Measurements from ENCODE around the gene CPA1.
"Not testable (repeated sequence)": the region's sequence is repeated elsewhere in the genome, so short reads cannot be mapped to it uniquely, and the experiment has no call there.

Gene CPA1

DNA sequence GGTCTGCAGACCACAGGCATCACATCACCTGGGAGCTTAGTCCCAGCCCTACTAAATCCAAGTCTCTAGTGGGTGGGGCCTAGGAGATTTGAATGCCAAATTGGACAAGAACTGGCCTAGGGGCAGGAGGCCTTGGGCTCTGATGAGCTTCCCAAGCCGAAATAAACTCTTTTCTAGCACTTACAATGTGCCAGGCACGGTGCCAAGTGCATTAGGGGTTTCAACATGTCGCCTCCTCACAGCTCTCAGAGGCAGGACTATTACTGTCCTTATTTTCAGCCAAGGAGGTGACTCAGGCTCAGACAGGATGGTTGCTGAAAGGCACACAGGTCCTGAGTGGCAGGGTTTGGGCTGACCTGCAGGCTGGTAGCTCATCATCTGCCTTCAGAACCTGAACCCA lies 9.2 kb upstream of the CPA1 start:
- WGBS, 2 donors (ENCODE audit: extremely low coverage in 2 of 2, insufficient read length in 2 of 2, insufficient replicate concordance in 1 of 2), result no CpG with 5 or more reads among the region's 3 CpGs

GRCh38 chr7:130372402-130373165 lies 7.7 kb upstream of the CPA1 start:
- Histone ChIP-seq H3K27ac (replicated peaks; ENCODE audit: low read length) (no peak overlapping the region), H3K4me3 (ENCODE audit: low read length in 2 of 2) (no peak overlapping the region)

More for the DNA sequence above, 9.2 kb upstream of the CPA1 start:
- H3K79me1 ChIP-seq (ENCODE audit: low read depth, low read length), result no peaks in the 10 kb centered on the region
- H3K9ac ChIP-seq (ENCODE audit: low read depth, low read length, poor library complexity), result no peak overlapping the region
- DNase-seq (ENCODE audit: low spot score), result no peak
- H3K23ac ChIP-seq (ENCODE audit: low read depth, low read length, poor library complexity), result no peak overlapping the region
- H2BK15ac ChIP-seq (ENCODE audit: low read length), result no peak overlapping the region
- H2BK12ac ChIP-seq (ENCODE audit: low read length), result peak overlapping the region; percentile 78
- H3K27me3 ChIP-seq (ENCODE audit: control insufficient read depth in 3 of 3, insufficient read depth in 3 of 3, low read depth in 1 of 3, low read length in 3 of 3), result no peaks in the 10 kb centered on the region
- peak overlapping the region; percentile 44 for H3K18ac ChIP-seq (ENCODE audit: low read length)
- no peak overlapping the region for H4K91ac ChIP-seq (ENCODE audit: low read depth, low read length, poor library complexity)
- no peak overlapping the region for H3K27ac ChIP-seq (replicated peaks; ENCODE audit: low read length)
- H3K14ac ChIP-seq (ENCODE audit: low read length), result no peak overlapping the region
- H3K9me3 ChIP-seq (replicated peaks in 1 of 2; ENCODE audit: control insufficient read depth in 2 of 2, insufficient read depth in 1 of 2, low read depth in 1 of 2, low read length in 2 of 2), result peaks cover 4 to 13% of the 10 kb centered on the region in 2 donors
- no peak overlapping the region for H4K8ac ChIP-seq (ENCODE audit: low read depth, low read length)
- peak overlapping the region in 1 of 2 donors; percentile 25 for H3K4me3 ChIP-seq (ENCODE audit: low read length in 2 of 2)
- H2BK5ac ChIP-seq (ENCODE audit: low read length), result no peak overlapping the region
- H3K36me3 ChIP-seq (replicated peaks in 1 of 2; ENCODE audit: control insufficient read depth in 2 of 2, insufficient read depth in 2 of 2, low read length in 2 of 2), result no peaks in the 10 kb centered on the region
- peaks cover 11 to 16% of the 10 kb centered on the region in 2 donors for H3K4me1 ChIP-seq (ENCODE audit: control insufficient read depth in 2 of 2, insufficient read depth in 1 of 2, low read depth in 1 of 2, low read length in 2 of 2)
- H3K4ac ChIP-seq (ENCODE audit: low read length), result no peak overlapping the region
- H2AK5ac ChIP-seq (ENCODE audit: low read depth, low read length), result peak overlapping the region; percentile 79
- no peak overlapping the region for H2BK120ac ChIP-seq (ENCODE audit: low read depth, low read length)
- no peak overlapping the region for H2AFZ ChIP-seq (ENCODE audit: low read length)
- no peak overlapping the region for H3K4me2 ChIP-seq (ENCODE audit: insufficient read depth, low read length, poor library complexity, severe bottlenecking)

GRCh38 chr7:130374507-130374906 lies 5.8 kb upstream of the CPA1 start:
- H3K79me1 ChIP-seq (ENCODE audit: low read depth, low read length), result no peaks in the 10 kb centered on the region
- peak overlapping the region; percentile 87 for H2AFZ ChIP-seq (ENCODE audit: low read length)
- no peak overlapping the region for H2BK15ac ChIP-seq (ENCODE audit: low read length)
- peak overlapping the region; percentile 35 for H2BK120ac ChIP-seq (ENCODE audit: low read depth, low read length)
- DNase-seq (ENCODE audit: low spot score), result no peak
- H4K91ac ChIP-seq (ENCODE audit: low read depth, low read length, poor library complexity), result no peak overlapping the region
- H3K27ac ChIP-seq (replicated peaks; ENCODE audit: low read length), result no peak overlapping the region
- H2AK5ac ChIP-seq (ENCODE audit: low read depth, low read length), result peak overlapping the region; percentile 2
- no peak overlapping the region for H3K14ac ChIP-seq (ENCODE audit: low read length)
- H3K4ac ChIP-seq (ENCODE audit: low read length), result no peak overlapping the region
- no peak overlapping the region for H3K4me3 ChIP-seq (ENCODE audit: low read length in 2 of 2)
- no peaks in the 10 kb centered on the region for H3K36me3 ChIP-seq (replicated peaks in 1 of 2; ENCODE audit: control insufficient read depth in 2 of 2, insufficient read depth in 2 of 2, low read length in 2 of 2)
- no peak overlapping the region for H2BK5ac ChIP-seq (ENCODE audit: low read length)
- peaks cover 7 to 17% of the 10 kb centered on the region in 2 donors for H3K9me3 ChIP-seq (replicated peaks in 1 of 2; ENCODE audit: control insufficient read depth in 2 of 2, insufficient read depth in 1 of 2, low read depth in 1 of 2, low read length in 2 of 2)
- no peak overlapping the region for H3K23ac ChIP-seq (ENCODE audit: low read depth, low read length, poor library complexity)
- WGBS, 2 donors (ENCODE audit: extremely low coverage in 2 of 2, insufficient read length in 2 of 2, insufficient replicate concordance in 1 of 2), result no CpG with 5 or more reads among the region's 6 CpGs
- peak overlapping the region; percentile 25 for H2BK12ac ChIP-seq (ENCODE audit: low read length)
- H3K18ac ChIP-seq (ENCODE audit: low read length), result peak overlapping the region; percentile 44
- no peak overlapping the region for H3K9ac ChIP-seq (ENCODE audit: low read depth, low read length, poor library complexity)
- H3K27me3 ChIP-seq (ENCODE audit: control insufficient read depth in 3 of 3, insufficient read depth in 3 of 3, low read depth in 1 of 3, low read length in 3 of 3), result no peaks in the 10 kb centered on the region
- H3K4me1 ChIP-seq (ENCODE audit: control insufficient read depth in 2 of 2, insufficient read depth in 1 of 2, low read depth in 1 of 2, low read length in 2 of 2), result peaks cover 7 to 12% of the 10 kb centered on the region in 2 donors
- H4K8ac ChIP-seq (ENCODE audit: low read depth, low read length), result no peak overlapping the region
- no peak overlapping the region for H3K4me2 ChIP-seq (ENCODE audit: insufficient read depth, low read length, poor library complexity, severe bottlenecking)

More at GRCh38 chr7:130372402-130373165, 7.7 kb upstream of the CPA1 start:
- Histone ChIP-seq H2BK15ac (ENCODE audit: low read length) (peak overlapping the region; percentile 22), H3K79me1 (ENCODE audit: low read depth, low read length) (no peaks in the 10 kb centered on the region), H2AK5ac (ENCODE audit: low read depth, low read length) (peak overlapping the region; percentile 56), H3K9me3 (replicated peaks in 1 of 2; ENCODE audit: control insufficient read depth in 2 of 2, insufficient read depth in 1 of 2, low read depth in 1 of 2, low read length in 2 of 2) (peaks cover 7 to 16% of the 10 kb centered on the region in 2 donors), H3K9ac (ENCODE audit: low read depth, low read length, poor library complexity) (no peak overlapping the region), H3K23ac (ENCODE audit: low read depth, low read length, poor library complexity) (no peak overlapping the region), H3K4me2 (ENCODE audit: insufficient read depth, low read length, poor library complexity, severe bottlenecking) (no peak overlapping the region), H2BK120ac (ENCODE audit: low read depth, low read length) (no peak overlapping the region), H2BK5ac (ENCODE audit: low read length) (peak overlapping the region; percentile 54), H3K18ac (ENCODE audit: low read length) (peak overlapping the region; percentile 76), H3K4ac (ENCODE audit: low read length) (no peak overlapping the region), H3K4me1 (ENCODE audit: control insufficient read depth in 2 of 2, insufficient read depth in 1 of 2, low read depth in 1 of 2, low read length in 2 of 2) (peaks cover 7 to 16% of the 10 kb centered on the region in 2 donors), H4K8ac (ENCODE audit: low read depth, low read length) (no peak overlapping the region), H3K27me3 (ENCODE audit: control insufficient read depth in 3 of 3, insufficient read depth in 3 of 3, low read depth in 1 of 3, low read length in 3 of 3) (no peaks in the 10 kb centered on the region), H3K14ac (ENCODE audit: low read length) (no peak overlapping the region), H2AFZ (ENCODE audit: low read length) (peak overlapping the region; percentile 87), H3K36me3 (replicated peaks in 1 of 2; ENCODE audit: control insufficient read depth in 2 of 2, insufficient read depth in 2 of 2, low read length in 2 of 2) (no peaks in the 10 kb centered on the region), H2BK12ac (ENCODE audit: low read length) (peak overlapping the region; percentile 79), H4K91ac (ENCODE audit: low read depth, low read length, poor library complexity) (peak overlapping the region; percentile 35)
- no peak for DNase-seq (ENCODE audit: low spot score)
- WGBS, 2 donors (ENCODE audit: extremely low coverage in 2 of 2, insufficient read length in 2 of 2, insufficient replicate concordance in 1 of 2), result no CpG with 5 or more reads among the region's 11 CpGs

GRCh38 chr7:130376461-130376860 lies 3.8 kb upstream of the CPA1 start:
- not testable (repeated sequence) for H3K4ac ChIP-seq (ENCODE audit: low read length); H2AK5ac ChIP-seq (ENCODE audit: low read depth, low read length); H3K27ac ChIP-seq (replicated peaks; ENCODE audit: low read length); H3K36me3 ChIP-seq (replicated peaks in 1 of 2; ENCODE audit: control insufficient read depth in 2 of 2, insufficient read depth in 2 of 2, low read length in 2 of 2); H4K8ac ChIP-seq (ENCODE audit: low read depth, low read length); H2AFZ ChIP-seq (ENCODE audit: low read length); H4K91ac ChIP-seq (ENCODE audit: low read depth, low read length, poor library complexity); H2BK120ac ChIP-seq (ENCODE audit: low read depth, low read length); H3K14ac ChIP-seq (ENCODE audit: low read length); H2BK15ac ChIP-seq (ENCODE audit: low read length); H3K18ac ChIP-seq (ENCODE audit: low read length); H2BK12ac ChIP-seq (ENCODE audit: low read length); H3K4me2 ChIP-seq (ENCODE audit: insufficient read depth, low read length, poor library complexity, severe bottlenecking); H3K79me1 ChIP-seq (ENCODE audit: low read depth, low read length); H3K27me3 ChIP-seq (ENCODE audit: control insufficient read depth in 3 of 3, insufficient read depth in 3 of 3, low read depth in 1 of 3, low read length in 3 of 3); H3K9ac ChIP-seq (ENCODE audit: low read depth, low read length, poor library complexity); DNase-seq (ENCODE audit: low spot score); H2BK5ac ChIP-seq (ENCODE audit: low read length); H3K4me3 ChIP-seq (ENCODE audit: low read length in 2 of 2); H3K23ac ChIP-seq (ENCODE audit: low read depth, low read length, poor library complexity)
- Histone ChIP-seq H3K9me3 (replicated peaks in 1 of 2; ENCODE audit: control insufficient read depth in 2 of 2, insufficient read depth in 1 of 2, low read depth in 1 of 2, low read length in 2 of 2) (peaks cover 7 to 13% of the 10 kb centered on the region in 2 donors), H3K4me1 (ENCODE audit: control insufficient read depth in 2 of 2, insufficient read depth in 1 of 2, low read depth in 1 of 2, low read length in 2 of 2) (peaks cover 21 to 24% of the 10 kb centered on the region in 2 donors)
- no CpG with 5 or more reads among the region's 1 CpG for WGBS, 2 donors (ENCODE audit: extremely low coverage in 2 of 2, insufficient read length in 2 of 2, insufficient replicate concordance in 1 of 2)
